KOPT-K1 (cell line): Measurements from ENCODE around the gene ECM1.

ENCODE experiments used
- H3K27ac ChIP-seq: fragments of 200-600 bp; sonication (generic); 2 replicates; pipeline ENCODE4 v1.5.1; 2016; ENCODE audit warnings: antibody characterized with exemption, mild to moderate bottlenecking, low read depth, low read length; ENCODE audit not compliant: poor library complexity, severe bottlenecking
- H3K36me3 ChIP-seq: fragments of 200-600 bp; sonication (generic); 2 replicates; pipeline ENCODE4 v1.5.1; 2017; ENCODE audit warnings: antibody characterized with exemption, mild to moderate bottlenecking, low read length, moderate library complexity; ENCODE audit not compliant: insufficient read depth
- H3K9me3 ChIP-seq: fragments of 200-600 bp; sonication (generic); 2 replicates; pipeline ENCODE4 v1.5.1; 2017; ENCODE audit warnings: antibody characterized with exemption, low read length, mild to moderate bottlenecking; ENCODE audit not compliant: insufficient read depth, poor library complexity, severe bottlenecking

ECM1 gene

DNA sequence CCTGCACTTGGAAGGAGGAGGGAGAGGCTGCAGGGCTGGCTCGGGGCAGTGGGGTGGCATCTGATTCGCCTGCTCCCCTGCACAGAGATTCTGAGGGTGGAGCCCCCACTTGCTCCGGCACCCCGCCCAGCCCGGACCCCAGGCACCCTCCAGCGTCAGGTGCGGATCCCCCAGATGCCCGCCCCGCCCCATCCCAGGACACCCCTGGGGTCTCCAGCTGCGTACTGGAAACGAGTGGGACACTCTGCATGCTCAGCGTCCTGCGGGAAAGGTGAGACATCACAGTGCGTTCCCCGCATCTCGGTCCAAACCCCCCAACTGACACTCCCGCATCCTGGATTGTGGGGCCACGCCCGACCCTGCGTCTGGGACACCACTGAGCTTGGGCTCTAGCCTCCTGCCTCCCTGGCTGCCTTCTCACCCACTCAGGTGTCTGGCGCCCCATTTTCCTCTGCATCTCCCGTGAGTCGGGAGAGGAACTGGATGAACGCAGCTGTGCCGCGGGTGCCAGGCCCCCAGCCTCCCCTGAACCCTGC lies 49.2 kb downstream of the ECM1 start:
- H3K9me3 ChIP-seq: no peaks in the 10 kb centered on the region
- no peak overlapping the region for H3K27ac ChIP-seq
- no peaks in the 10 kb centered on the region for H3K36me3 ChIP-seq

DNA sequence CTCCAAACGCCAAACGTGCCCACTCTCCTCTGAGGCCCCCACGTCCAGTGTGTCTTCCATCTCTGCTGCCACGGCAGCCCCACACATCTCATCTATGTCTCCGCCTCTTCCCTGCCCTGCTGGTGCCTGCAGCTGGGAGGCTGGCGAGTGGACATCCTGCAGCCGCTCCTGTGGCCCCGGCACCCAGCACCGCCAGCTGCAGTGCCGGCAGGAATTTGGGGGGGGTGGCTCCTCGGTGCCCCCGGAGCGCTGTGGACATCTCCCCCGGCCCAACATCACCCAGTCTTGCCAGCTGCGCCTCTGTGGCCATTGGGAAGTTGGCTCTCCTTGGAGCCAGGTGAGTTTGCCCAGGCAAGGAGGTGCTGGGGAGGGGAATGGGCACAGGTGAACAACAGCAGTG lies 49.9 kb downstream of the ECM1 start:
- H3K36me3 ChIP-seq: no peaks in the 10 kb centered on the region
- no peak overlapping the region for H3K27ac ChIP-seq
- H3K9me3 ChIP-seq: no peaks in the 10 kb centered on the region

DNA sequence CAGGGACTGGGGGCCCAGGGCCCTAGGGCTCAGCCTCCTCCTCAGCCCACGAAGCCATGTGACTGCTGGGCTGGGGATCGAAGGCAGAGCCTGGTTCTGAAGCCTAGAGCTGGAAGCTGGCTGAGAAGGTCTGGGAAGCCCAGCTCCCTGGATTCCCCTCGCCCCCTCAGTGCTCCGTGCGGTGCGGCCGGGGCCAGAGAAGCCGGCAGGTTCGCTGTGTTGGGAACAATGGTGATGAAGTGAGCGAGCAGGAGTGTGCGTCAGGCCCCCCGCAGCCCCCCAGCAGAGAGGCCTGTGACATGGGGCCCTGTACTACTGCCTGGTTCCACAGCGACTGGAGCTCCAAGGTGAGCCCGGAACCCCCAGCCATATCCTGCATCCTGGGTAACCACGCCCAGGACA lies 50.4 kb downstream of the ECM1 start:
- Histone ChIP-seq H3K27ac (no peak overlapping the region), H3K36me3 (no peaks in the 10 kb centered on the region)

DNA sequence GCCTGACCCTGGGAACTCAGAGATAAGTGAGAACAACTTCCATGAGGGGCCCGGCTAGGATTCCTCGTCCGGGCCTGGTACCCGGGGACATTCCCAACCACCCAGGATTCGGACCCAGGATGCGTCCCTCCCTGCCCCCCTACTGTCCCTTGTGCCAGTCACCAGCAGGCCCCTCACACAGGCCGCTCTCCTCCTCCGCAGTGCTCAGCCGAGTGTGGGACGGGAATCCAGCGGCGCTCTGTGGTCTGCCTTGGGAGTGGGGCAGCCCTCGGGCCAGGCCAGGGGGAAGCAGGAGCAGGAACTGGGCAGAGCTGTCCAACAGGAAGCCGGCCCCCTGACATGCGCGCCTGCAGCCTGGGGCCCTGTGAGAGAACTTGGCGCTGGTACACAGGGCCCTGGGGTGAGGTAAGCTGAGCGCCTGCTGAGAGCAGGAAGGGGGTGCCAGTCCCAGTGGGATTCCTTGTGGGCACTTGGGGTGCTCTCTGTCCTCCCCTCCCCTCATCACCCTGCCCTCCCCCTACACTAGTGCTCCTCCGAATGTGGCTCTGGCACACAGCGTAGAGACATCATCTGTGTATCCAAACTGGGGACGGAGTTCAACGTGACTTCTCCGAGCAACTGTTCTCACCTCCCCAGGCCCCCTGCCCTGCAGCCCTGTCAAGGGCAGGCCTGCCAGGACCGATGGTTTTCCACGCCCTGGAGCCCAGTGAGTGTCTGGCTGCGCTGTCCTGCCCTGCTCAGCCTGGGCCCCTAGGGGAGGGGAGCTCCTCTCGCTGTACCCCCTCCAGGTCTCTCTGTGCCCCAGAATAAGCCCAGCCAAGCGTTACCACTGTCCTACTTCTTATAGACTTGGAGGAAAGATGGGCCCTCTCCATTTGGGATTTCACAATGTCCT lies 51.1 kb downstream of the ECM1 start:
- Histone ChIP-seq H3K9me3 (no peaks in the 10 kb centered on the region), H3K27ac (no peak overlapping the region), H3K36me3 (no peaks in the 10 kb centered on the region)

More for the DNA sequence above, 50.4 kb downstream of the ECM1 start:
- H3K9me3 ChIP-seq: no peaks in the 10 kb centered on the region

DNA sequence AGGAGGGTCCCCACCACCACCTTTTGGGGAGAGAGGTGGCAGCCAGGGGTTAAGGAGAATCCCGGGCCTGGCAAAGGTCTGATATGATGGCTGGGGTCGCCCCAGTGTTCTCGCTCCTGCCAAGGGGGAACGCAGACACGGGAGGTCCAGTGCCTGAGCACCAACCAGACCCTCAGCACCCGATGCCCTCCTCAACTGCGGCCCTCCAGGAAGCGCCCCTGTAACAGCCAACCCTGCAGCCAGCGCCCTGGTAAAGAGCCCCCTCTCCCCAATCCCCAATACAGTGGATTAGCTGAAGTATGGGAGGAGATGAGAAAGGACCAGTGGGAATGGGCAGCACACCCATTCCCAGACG lies 51.7 kb downstream of the ECM1 start:
- Histone ChIP-seq H3K36me3 (no peaks in the 10 kb centered on the region), H3K27ac (no peak overlapping the region), H3K9me3 (no peaks in the 10 kb centered on the region)

DNA sequence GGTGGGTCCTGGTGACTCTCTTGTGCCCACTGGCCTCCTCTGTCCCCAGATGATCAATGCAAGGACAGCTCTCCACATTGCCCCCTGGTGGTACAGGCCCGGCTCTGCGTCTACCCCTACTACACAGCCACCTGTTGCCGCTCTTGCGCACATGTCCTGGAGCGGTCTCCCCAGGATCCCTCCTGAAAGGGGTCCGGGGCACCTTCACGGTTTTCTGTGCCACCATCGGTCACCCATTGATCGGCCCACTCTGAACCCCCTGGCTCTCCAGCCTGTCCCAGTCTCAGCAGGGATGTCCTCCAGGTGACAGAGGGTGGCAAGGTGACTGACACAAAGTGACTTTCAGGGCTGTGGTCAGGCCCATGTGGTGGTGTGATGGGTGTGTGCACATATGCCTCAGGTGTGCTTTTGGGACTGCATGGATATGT lies 52.1 kb downstream of the ECM1 start:
- Histone ChIP-seq H3K9me3 (no peaks in the 10 kb centered on the region), H3K27ac (no peak overlapping the region), H3K36me3 (no peaks in the 10 kb centered on the region)

DNA sequence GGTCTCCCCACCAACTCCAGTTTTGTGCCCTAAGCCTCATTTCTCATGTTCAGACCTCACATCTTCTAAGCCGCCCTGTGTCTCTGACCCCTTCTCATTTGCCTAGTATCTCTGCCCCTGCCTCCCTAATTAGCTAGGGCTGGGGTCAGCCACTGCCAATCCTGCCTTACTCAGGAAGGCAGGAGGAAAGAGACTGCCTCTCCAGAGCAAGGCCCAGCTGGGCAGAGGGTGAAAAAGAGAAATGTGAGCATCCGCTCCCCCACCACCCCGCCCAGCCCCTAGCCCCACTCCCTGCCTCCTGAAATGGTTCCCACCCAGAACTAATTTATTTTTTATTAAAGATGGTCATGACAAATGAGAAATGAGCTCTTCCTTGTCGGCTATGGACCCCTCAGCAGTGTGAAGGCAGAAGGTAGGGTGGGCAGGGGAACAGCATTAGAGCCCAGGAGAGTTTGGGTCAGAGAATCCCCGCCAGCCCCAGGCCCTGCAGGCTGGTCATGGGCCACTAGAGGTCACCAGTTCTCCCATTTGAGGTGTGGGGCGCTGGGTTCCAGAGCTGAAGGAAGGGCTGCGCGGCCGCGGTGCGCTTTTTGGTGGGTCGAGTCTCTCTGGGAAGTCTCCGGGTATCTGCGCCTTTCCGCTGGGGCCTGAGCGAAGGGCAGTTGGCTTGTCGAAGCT lies 52.8 kb downstream of the ECM1 start:
- Histone ChIP-seq H3K36me3 (no peaks in the 10 kb centered on the region), H3K27ac (peak overlapping the region; percentile 72), H3K9me3 (no peaks in the 10 kb centered on the region)

DNA sequence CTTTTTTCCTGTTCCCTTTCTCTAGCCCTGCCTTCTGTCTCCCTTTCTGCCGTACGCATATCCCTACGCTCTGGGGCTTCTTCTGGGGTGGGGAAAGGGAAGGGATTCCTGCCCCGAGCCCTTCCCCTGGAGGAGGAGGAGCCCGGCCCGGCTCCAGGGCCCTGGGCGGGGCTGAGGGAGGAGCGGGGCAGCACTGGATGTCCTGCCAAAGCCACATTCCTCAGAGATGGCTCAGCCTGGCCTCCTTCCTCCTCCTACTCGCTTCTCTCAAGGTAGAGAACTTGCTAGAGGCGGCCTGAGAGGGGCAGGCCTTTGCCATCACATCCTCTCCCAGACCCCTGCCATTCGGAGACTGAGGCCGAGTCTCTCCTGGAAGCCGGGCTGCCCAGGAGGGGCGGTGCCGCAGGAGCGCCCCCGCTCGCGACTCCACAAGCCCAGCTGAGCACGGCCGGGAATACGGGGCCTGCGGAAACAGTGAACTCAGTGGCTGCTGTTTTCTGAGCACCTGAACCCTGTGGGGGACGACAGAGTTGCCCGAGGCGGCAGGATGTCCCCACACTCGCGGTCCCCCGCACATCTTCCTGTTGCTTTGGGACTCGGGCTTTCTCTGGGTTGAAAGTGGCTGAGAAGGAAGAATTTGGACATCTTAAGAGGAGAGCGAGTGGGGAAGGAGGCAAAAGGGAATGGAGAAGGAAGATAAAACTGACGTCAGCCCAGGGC lies 53.5 kb downstream of the ECM1 start:
- H3K9me3 ChIP-seq: no peaks in the 10 kb centered on the region
- no peaks in the 10 kb centered on the region for H3K36me3 ChIP-seq
- peak overlapping the region; percentile 72 for H3K27ac ChIP-seq

DNA sequence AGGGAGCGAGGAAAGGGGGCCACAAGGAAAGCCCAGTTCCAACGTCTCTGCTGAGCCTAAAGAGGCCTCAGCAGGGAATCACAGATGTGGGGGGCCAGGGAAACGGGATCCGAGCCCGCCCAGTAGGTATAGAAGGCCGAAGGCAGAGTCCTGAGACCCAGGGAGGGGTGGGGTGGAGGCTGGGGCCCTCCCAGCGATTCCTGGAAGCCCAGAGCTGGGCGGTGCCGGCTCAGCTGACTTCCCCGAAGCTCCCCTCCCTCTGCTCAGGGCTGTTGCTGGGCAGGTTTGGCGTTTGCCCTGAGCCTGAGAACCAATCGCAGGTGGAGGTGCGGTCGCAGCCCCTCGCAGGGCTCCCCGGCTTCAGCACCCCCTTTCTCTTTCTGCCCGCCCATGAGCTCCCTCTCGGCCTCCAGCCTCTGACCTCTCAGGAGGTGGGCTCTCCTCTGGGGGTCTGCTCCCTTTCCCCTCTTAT lies 54.1 kb downstream of the ECM1 start:
- peak overlapping the region; percentile 72 for H3K27ac ChIP-seq
- no peaks in the 10 kb centered on the region for H3K9me3 ChIP-seq
- no peaks in the 10 kb centered on the region for H3K36me3 ChIP-seq

DNA sequence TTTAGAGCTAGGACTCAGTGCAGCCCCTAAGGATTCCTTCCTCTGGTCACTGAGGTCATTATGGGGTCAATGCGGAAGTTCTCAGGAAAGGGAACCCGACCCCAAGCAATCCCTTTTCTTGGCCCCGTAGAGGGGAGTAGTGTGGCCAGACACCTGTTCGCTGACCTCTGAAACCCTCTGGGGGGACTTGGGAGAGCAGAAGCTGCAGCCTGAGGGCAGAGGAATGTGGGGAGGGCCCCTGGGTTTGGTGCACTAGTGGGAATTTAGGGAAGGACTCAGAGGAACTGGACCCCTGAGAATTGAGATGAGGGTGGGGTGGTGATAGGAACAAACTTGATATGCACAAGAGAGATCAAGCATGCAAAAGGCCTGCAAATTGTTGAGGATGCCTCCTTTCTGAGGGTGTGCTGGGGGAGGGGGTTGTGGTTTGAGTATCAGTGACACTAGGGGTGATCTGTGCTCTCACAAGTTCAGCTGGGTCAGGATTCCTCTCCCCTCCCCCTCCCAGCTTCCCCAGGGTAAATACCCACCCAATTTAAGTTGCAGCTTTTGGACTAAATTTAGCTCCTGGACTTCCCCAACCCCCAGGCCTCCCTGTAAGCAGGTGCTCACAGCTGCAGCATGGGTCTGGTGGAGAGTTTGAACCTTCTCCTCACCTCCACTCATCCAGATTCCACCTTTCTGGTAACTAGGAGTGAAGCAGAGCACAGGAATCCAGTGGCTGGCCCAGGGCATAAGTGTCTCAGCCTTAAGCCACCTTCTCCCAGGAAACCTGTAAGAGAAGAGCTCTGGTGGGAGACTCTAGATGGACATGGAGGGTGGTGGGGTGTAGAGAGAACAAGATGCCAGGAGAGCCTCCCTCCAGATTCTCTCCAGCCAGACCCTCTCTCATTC lies 54.8 kb downstream of the ECM1 start:
- Histone ChIP-seq H3K36me3 (no peaks in the 10 kb centered on the region), H3K9me3 (no peaks in the 10 kb centered on the region), H3K27ac (peak overlapping the region; percentile 72)
